Adipocyte (in vitro differentiated cells): Measurements from ENCODE around the gene USP35.
"Not testable (repeated sequence)": the region's sequence is repeated elsewhere in the genome, so short reads cannot be mapped to it uniquely, and the experiment has no call there.

ENCODE experiments used
- DNase-seq: peaks from one replicate; pipeline ENCODE4 v3.0.0-alpha.2; 2015; ENCODE audit warnings: low read depth
- H3K27me3 ChIP-seq: replicated peaks from 2 replicates; pipeline ENCODE4 v1.7.0; 2013; ENCODE audit warnings: mild to moderate bottlenecking, low read length, moderate library complexity; ENCODE audit not compliant: control insufficient read depth, insufficient read depth
- H3K36me3 ChIP-seq: 2 replicates; pipeline ENCODE4 v1.7.0; 2013; ENCODE audit warnings: low read length, mild to moderate bottlenecking, moderate library complexity; ENCODE audit not compliant: control insufficient read depth, insufficient read depth, severe bottlenecking
- H3K4me1 ChIP-seq: 2 replicates; pipeline ENCODE4 v1.7.0; 2013; ENCODE audit warnings: mild to moderate bottlenecking, low read length, moderate library complexity; ENCODE audit not compliant: control insufficient read depth, insufficient read depth
- H3K4me3 ChIP-seq: 2 replicates; pipeline ENCODE4 v1.7.0; 2013; ENCODE audit warnings: mild to moderate bottlenecking, low read length, moderate library complexity
- H3K9ac ChIP-seq: 2 replicates; pipeline ENCODE4 v1.7.0; 2013; ENCODE audit warnings: mild to moderate bottlenecking, low read length, moderate library complexity
- H3K9me3 ChIP-seq: 2 replicates; pipeline ENCODE4 v1.7.0; 2013; ENCODE audit warnings: mild to moderate bottlenecking, low read length, moderate library complexity; ENCODE audit not compliant: control insufficient read depth

USP35 gene

GRCh38 chr11:78220218-78221157 lies 31.8 kb downstream of the USP35 start:
- no peak for DNase-seq
- H3K4me1 ChIP-seq, result no peaks in the 10 kb centered on the region

GRCh38 chr11:78221396-78222315 lies 32.9 kb downstream of the USP35 start:
- no peaks in the 10 kb centered on the region for H3K9me3 ChIP-seq
- peaks cover 89% of the 10 kb centered on the region for H3K36me3 ChIP-seq
- no peaks in the 10 kb centered on the region for H3K27me3 ChIP-seq
- no peak overlapping the region for H3K4me3 ChIP-seq
- H3K9ac ChIP-seq, result no peak overlapping the region
- no peak for DNase-seq
- no peaks in the 10 kb centered on the region for H3K4me1 ChIP-seq

More at GRCh38 chr11:78220218-78221157, 31.8 kb downstream of the USP35 start:
- Histone ChIP-seq H3K9ac (no peak overlapping the region), H3K27me3 (no peaks in the 10 kb centered on the region), H3K9me3 (no peaks in the 10 kb centered on the region), H3K36me3 (peaks cover 92% of the 10 kb centered on the region), H3K4me3 (no peak overlapping the region)

- DNase-seq, H3K9ac ChIP-seq, H3K4me3 ChIP-seq, H3K27me3 ChIP-seq, H3K9me3 ChIP-seq, H3K4me1 ChIP-seq: not testable (repeated sequence)
- peaks cover 84% of the 10 kb centered on the region for H3K36me3 ChIP-seq
These were observed 34.0 kb downstream of the USP35 start for GRCh38 chr11:78222726-78223125.

- Histone ChIP-seq H3K27me3 (no peaks in the 10 kb centered on the region), H3K4me1 (no peaks in the 10 kb centered on the region), H3K9ac (no peak overlapping the region), H3K9me3 (no peaks in the 10 kb centered on the region), H3K4me3 (no peak overlapping the region), H3K36me3 (peaks cover 79% of the 10 kb centered on the region)
- no peak for DNase-seq
These were observed 34.7 kb downstream of the USP35 start for GRCh38 chr11:78223320-78223954.

- H3K9ac ChIP-seq, result no peak overlapping the region
- peaks cover 68% of the 10 kb centered on the region for H3K36me3 ChIP-seq
- no peak overlapping the region for H3K4me3 ChIP-seq
- no peaks in the 10 kb centered on the region for H3K9me3 ChIP-seq
- H3K27me3 ChIP-seq, result no peaks in the 10 kb centered on the region
- DNase-seq, result no peak
- no peaks in the 10 kb centered on the region for H3K4me1 ChIP-seq
These were observed 35.8 kb downstream of the USP35 start for GRCh38 chr11:78224506-78224905.

GRCh38 chr11:78224906-78225420 lies 36.2 kb downstream of the USP35 start:
- Histone ChIP-seq H3K9me3 (no peaks in the 10 kb centered on the region), H3K4me3 (no peak overlapping the region), H3K4me1 (no peaks in the 10 kb centered on the region), H3K27me3 (no peaks in the 10 kb centered on the region), H3K36me3 (peaks cover 63% of the 10 kb centered on the region), H3K9ac (no peak overlapping the region)
- no peak for DNase-seq

- H3K4me3 ChIP-seq, result no peak overlapping the region
- no peak overlapping the region for H3K9ac ChIP-seq
- H3K27me3 ChIP-seq, result no peaks in the 10 kb centered on the region
- H3K4me1 ChIP-seq, result peaks cover 7% of the 10 kb centered on the region
- DNase-seq, result no peak
- H3K36me3 ChIP-seq, result peaks cover 43% of the 10 kb centered on the region
- H3K9me3 ChIP-seq, result no peaks in the 10 kb centered on the region
These were observed 38.3 kb downstream of the USP35 start for GRCh38 chr11:78226684-78227680.

GRCh38 chr11:78227921-78228320 lies 39.2 kb downstream of the USP35 start:
- Histone ChIP-seq H3K9me3 (no peaks in the 10 kb centered on the region), H3K36me3 (peaks cover 38% of the 10 kb centered on the region), H3K9ac (no peak overlapping the region), H3K4me1 (peaks cover 14% of the 10 kb centered on the region), H3K27me3 (no peaks in the 10 kb centered on the region), H3K4me3 (no peak overlapping the region)
- DNase-seq, result no peak

GRCh38 chr11:78228467-78228866 lies 39.7 kb downstream of the USP35 start:
- no peaks in the 10 kb centered on the region for H3K9me3 ChIP-seq
- H3K4me3 ChIP-seq, result no peak overlapping the region
- H3K4me1 ChIP-seq, result peaks cover 14% of the 10 kb centered on the region
- H3K9ac ChIP-seq, result no peak overlapping the region
- peaks cover 32% of the 10 kb centered on the region for H3K36me3 ChIP-seq
- peak; percentile 73 for DNase-seq
- no peaks in the 10 kb centered on the region for H3K27me3 ChIP-seq

GRCh38 chr11:78229106-78229505 lies 40.4 kb downstream of the USP35 start:
- DNase-seq, result no peak
- Histone ChIP-seq H3K4me3 (no peak overlapping the region), H3K4me1 (peaks cover 14% of the 10 kb centered on the region), H3K36me3 (peaks cover 27% of the 10 kb centered on the region), H3K9me3 (no peaks in the 10 kb centered on the region), H3K27me3 (no peaks in the 10 kb centered on the region), H3K9ac (no peak overlapping the region)
